GM12878 (cell line): ENCODE data around the gene TUBB3. TPM values are rescaled to one million over a fixed set of nuclear protein-coding genes. Genes with fewer than 3 reads are reported as not detected.

ENCODE experiments used
- BHLHE40 ChIP-seq, 2 experiments: fragments of 450-650 bp in 1 of 2; IDR thresholded peaks; 2 replicates each; pipeline ENCODE4 v1.6.1; 2011 to 2017; ENCODE audit warnings: low read depth in 2 of 2, borderline replicate concordance in 1 of 2, improper control_type of control experiment in 1 of 2, low read length in 1 of 2, mild to moderate bottlenecking in 1 of 2
- CHD1 ChIP-seq: IDR thresholded peaks from 2 replicates; pipeline ENCODE4 v1.6.1; 2012; ENCODE audit warnings: low read depth, low read length, improper control_type of control experiment
- ESRRA ChIP-seq: IDR thresholded peaks from 2 replicates; pipeline ENCODE4 v1.6.1; 2012; ENCODE audit warnings: mild to moderate bottlenecking, low read length, improper control_type of control experiment
- NFIC ChIP-seq: IDR thresholded peaks from 2 replicates; pipeline ENCODE4 v1.6.1; 2012; ENCODE audit warnings: low read depth, mild to moderate bottlenecking, inconsistent platforms, low read length, moderate library complexity
- PML ChIP-seq: IDR thresholded peaks from 2 replicates; pipeline ENCODE4 v1.6.1; 2012; ENCODE audit warnings: low read length, inconsistent platforms
- POLR2AphosphoS2 ChIP-seq: IDR thresholded peaks from 2 replicates; pipeline ENCODE4 v1.6.1; 2011; ENCODE audit warnings: low read depth, mild to moderate bottlenecking, low read length, improper control_type of control experiment, moderate library complexity
- RELA ChIP-seq: fragments of 450-650 bp; IDR thresholded peaks from 2 replicates; pipeline ENCODE4 v1.8.0; 2014; ENCODE audit warnings: borderline replicate concordance; ENCODE audit not compliant: partially characterized antibody
- RUNX3 ChIP-seq: IDR thresholded peaks from 2 replicates; pipeline ENCODE4 v1.6.1; 2012; ENCODE audit warnings: low read length, inconsistent platforms
- SIN3A ChIP-seq: IDR thresholded peaks from 2 replicates; pipeline ENCODE4 v1.6.1; 2012; ENCODE audit warnings: low read depth, low read length, improper control_type of control experiment
- SMAD1 ChIP-seq: fragments of 450-650 bp; IDR thresholded peaks from 2 replicates; pipeline ENCODE4 v1.6.1; 2018; ENCODE audit warnings: mild to moderate bottlenecking, low read depth; ENCODE audit not compliant: partially characterized antibody
- SMARCA5 ChIP-seq: fragments of 450-650 bp; IDR thresholded peaks from 2 replicates; pipeline ENCODE4 v1.6.1; 2017; ENCODE audit warnings: mild to moderate bottlenecking
- SPI1 ChIP-seq: IDR thresholded peaks from 2 replicates; pipeline ENCODE4 v1.6.1; 2011; ENCODE audit warnings: low read depth, mild to moderate bottlenecking, low read length, moderate library complexity, borderline replicate concordance; ENCODE audit not compliant: insufficient read depth
- TCF7 ChIP-seq: IDR thresholded peaks from 2 replicates; pipeline ENCODE4 v1.6.1; 2014; ENCODE audit warnings: antibody characterized with exemption, borderline replicate concordance
- ZBED1 ChIP-seq: IDR thresholded peaks from 2 replicates; pipeline ENCODE4 v1.6.1; 2016; ENCODE audit warnings: borderline replicate concordance
- ZNF384 ChIP-seq: IDR thresholded peaks from 2 replicates; pipeline ENCODE4 v1.6.1; 2012; ENCODE audit warnings: low read depth, mild to moderate bottlenecking, low read length, improper control_type of control experiment, borderline replicate concordance
- ZSCAN29 ChIP-seq: fragments of 450-650 bp; IDR thresholded peaks from 2 replicates; pipeline ENCODE4 v1.6.1; 2017; ENCODE audit warnings: mild to moderate bottlenecking, moderate library complexity
- ZZZ3 ChIP-seq: IDR thresholded peaks from 2 replicates; pipeline ENCODE4 v1.6.1; 2011; ENCODE audit warnings: low read depth; ENCODE audit not compliant: control insufficient read depth, insufficient read length
- polyA plus RNA-seq, 11 experiments: library from polyadenylated mRNA; depleted of rRNA in 4 of 11; unstranded in 6 of 11; stranded (reverse) in 5 of 11; fragments of >200 nt; fragmentation: Nextera tagmentation in 4 of 11; fragmentation: Illumina TruSeq in 1 of 11; extraction: Ambion mirVana in 4 of 11; extraction: Trizol in 1 of 11; gene quantifications; 1 replicate in 1 of 11; 2 replicates in 10 of 11; pipeline versions ENCODE4 v1.2.1 to v1.2.3, GENCODE V29; 2011 to 2016; ENCODE audit warnings: inconsistent platforms in 2 of 11, missing spikeins in 2 of 11, low read depth in 1 of 11
- total RNA-seq, 4 experiments: library from RNA; depleted of rRNA in 3 of 4; stranded (reverse); fragments of >200 nt in 3 of 4; fragmentation: Illumina TruSeq in 1 of 4; extraction: Trizol in 1 of 4; gene quantifications; 2 replicates each; pipeline versions ENCODE4 v1.2.1 to v1.2.3, GENCODE V29; 2013 to 2021
- TF ChIP-seq, protein P1 (sequence below): IDR thresholded peaks from 2 replicates; pipeline ENCODE4 v1.6.1; 2012; ENCODE audit warnings: improper control_type of control experiment, low read depth, low read length; ENCODE audit not compliant: insufficient replicate concordance
- TF ChIP-seq, protein P2 (sequence below): fragments of 450-650 bp; IDR thresholded peaks from 2 replicates; pipeline ENCODE4 v1.6.1; 2016; ENCODE audit warnings: mild to moderate bottlenecking, moderate library complexity, borderline replicate concordance
- TF ChIP-seq, protein P3 (sequence below): IDR thresholded peaks from 2 replicates; pipeline ENCODE4 v1.6.1; 2011; ENCODE audit warnings: low read depth, mild to moderate bottlenecking, low read length, moderate library complexity, borderline replicate concordance; ENCODE audit errors: extremely low read depth

TUBB3 gene
- total and polyA plus RNA-seq, 10 of the 15 experiments (the other 5 are each of a cell fraction or from before 2014, with no cell fraction given) = 0.09 to 2.5 (median 0.58) TPM; not detected in 1

DNA sequence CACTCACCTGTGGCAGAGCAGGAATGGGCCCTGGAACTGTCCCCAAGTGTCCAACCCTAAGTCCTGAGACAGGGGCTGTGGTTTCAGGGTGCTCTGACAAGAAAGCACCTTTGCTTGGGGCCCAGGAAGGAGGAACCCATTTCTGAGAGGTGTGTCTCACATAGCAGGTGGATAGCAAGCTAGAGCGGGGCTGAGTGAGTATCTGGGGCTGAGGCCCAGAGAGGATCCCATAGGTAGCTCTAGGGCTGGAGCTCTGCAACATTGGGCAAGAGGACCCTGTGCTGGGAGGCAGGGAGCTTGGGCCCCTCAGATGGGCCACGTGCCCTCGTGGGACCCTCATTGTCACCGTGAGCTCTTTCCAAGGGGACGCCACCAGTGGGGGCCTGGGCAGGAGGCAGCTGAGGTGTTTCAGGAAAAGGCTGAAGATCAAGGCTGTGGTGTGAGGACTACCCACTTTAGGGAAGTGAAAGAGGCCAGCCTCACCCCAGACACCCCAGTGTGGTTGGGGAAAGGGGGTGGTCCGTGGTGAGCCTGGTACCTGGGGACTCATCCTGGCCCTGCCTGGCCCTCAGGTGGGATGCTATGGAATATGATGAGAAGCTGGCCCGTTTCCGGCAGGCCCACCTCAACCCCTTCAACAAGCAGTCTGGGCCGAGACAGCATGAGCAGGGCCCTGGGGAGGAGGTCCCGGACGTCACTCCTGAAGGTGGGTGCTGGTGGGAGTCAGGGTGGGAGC lies 30.7 kb downstream of the TUBB3 start (continued):
- TF ChIP-seq, protein P1, sequence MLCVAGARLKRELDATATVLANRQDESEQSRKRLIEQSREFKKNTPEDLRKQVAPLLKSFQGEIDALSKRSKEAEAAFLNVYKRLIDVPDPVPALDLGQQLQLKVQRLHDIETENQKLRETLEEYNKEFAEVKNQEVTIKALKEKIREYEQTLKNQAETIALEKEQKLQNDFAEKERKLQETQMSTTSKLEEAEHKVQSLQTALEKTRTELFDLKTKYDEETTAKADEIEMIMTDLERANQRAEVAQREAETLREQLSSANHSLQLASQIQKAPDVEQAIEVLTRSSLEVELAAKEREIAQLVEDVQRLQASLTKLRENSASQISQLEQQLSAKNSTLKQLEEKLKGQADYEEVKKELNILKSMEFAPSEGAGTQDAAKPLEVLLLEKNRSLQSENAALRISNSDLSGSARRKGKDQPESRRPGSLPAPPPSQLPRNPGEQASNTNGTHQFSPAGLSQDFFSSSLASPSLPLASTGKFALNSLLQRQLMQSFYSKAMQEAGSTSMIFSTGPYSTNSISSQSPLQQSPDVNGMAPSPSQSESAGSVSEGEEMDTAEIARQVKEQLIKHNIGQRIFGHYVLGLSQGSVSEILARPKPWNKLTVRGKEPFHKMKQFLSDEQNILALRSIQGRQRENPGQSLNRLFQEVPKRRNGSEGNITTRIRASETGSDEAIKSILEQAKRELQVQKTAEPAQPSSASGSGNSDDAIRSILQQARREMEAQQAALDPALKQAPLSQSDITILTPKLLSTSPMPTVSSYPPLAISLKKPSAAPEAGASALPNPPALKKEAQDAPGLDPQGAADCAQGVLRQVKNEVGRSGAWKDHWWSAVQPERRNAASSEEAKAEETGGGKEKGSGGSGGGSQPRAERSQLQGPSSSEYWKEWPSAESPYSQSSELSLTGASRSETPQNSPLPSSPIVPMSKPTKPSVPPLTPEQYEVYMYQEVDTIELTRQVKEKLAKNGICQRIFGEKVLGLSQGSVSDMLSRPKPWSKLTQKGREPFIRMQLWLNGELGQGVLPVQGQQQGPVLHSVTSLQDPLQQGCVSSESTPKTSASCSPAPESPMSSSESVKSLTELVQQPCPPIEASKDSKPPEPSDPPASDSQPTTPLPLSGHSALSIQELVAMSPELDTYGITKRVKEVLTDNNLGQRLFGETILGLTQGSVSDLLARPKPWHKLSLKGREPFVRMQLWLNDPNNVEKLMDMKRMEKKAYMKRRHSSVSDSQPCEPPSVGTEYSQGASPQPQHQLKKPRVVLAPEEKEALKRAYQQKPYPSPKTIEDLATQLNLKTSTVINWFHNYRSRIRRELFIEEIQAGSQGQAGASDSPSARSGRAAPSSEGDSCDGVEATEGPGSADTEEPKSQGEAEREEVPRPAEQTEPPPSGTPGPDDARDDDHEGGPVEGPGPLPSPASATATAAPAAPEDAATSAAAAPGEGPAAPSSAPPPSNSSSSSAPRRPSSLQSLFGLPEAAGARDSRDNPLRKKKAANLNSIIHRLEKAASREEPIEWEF = no peak
- no peak for TF ChIP-seq RELA
- no peak for TF ChIP-seq TCF7
- TF ChIP-seq, protein P2, sequence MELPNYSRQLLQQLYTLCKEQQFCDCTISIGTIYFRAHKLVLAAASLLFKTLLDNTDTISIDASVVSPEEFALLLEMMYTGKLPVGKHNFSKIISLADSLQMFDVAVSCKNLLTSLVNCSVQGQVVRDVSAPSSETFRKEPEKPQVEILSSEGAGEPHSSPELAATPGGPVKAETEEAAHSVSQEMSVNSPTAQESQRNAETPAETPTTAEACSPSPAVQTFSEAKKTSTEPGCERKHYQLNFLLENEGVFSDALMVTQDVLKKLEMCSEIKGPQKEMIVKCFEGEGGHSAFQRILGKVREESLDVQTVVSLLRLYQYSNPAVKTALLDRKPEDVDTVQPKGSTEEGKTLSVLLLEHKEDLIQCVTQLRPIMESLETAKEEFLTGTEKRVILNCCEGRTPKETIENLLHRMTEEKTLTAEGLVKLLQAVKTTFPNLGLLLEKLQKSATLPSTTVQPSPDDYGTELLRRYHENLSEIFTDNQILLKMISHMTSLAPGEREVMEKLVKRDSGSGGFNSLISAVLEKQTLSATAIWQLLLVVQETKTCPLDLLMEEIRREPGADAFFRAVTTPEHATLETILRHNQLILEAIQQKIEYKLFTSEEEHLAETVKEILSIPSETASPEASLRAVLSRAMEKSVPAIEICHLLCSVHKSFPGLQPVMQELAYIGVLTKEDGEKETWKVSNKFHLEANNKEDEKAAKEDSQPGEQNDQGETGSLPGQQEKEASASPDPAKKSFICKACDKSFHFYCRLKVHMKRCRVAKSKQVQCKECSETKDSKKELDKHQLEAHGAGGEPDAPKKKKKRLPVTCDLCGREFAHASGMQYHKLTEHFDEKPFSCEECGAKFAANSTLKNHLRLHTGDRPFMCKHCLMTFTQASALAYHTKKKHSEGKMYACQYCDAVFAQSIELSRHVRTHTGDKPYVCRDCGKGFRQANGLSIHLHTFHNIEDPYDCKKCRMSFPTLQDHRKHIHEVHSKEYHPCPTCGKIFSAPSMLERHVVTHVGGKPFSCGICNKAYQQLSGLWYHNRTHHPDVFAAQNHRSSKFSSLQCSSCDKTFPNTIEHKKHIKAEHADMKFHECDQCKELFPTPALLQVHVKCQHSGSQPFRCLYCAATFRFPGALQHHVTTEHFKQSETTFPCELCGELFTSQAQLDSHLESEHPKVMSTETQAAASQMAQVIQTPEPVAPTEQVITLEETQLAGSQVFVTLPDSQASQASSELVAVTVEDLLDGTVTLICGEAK = no peak
- TF ChIP-seq SIN3A = no peak
- peak; percentile 97 for TF ChIP-seq RUNX3
- no peak for TF ChIP-seq ESRRA
- TF ChIP-seq, protein P3, sequence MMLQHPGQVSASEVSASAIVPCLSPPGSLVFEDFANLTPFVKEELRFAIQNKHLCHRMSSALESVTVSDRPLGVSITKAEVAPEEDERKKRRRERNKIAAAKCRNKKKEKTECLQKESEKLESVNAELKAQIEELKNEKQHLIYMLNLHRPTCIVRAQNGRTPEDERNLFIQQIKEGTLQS = no peak
- no peak for TF ChIP-seq ZSCAN29
- TF ChIP-seq POLR2AphosphoS2 = no peak
- TF ChIP-seq ZBED1 = 0 out of 2 replicates have a peak, but pooled peaks have one; percentile 19
- TF ChIP-seq PML = no peak
- no peak for TF ChIP-seq SMARCA5
- TF ChIP-seq ZNF384 = no peak
- TF ChIP-seq NFIC = peak; percentile 65
- peak; percentile 98 for TF ChIP-seq SPI1
- no peak for TF ChIP-seq CHD1
- TF ChIP-seq ZZZ3 = no peak
- TF ChIP-seq BHLHE40 (IDR thresholded peaks at IDR 0.05; ENCODE audit: borderline replicate concordance in 1 of 2, low read depth in 2 of 2, low read length in 1 of 2) = peak; percentile 30 to 80; a peak in 2 of 4 replicates
- no peak for TF ChIP-seq SMAD1
